NCI-H146 treated with DMSO at 0.1 percent for 48 hours (cell line): Measurements from ENCODE around the gene POU2F3.
"Not testable (repeated sequence)": the region's sequence is repeated elsewhere in the genome, so short reads cannot be mapped to it uniquely, and the experiment has no call there.

Experiments
- DNase-seq: peaks from one replicate; lab custom pipeline; 2025; ENCODE audit not compliant: unreplicated experiment; lab: John Stamatoyannopoulos, UW

The POU2F3 gene

DNA sequence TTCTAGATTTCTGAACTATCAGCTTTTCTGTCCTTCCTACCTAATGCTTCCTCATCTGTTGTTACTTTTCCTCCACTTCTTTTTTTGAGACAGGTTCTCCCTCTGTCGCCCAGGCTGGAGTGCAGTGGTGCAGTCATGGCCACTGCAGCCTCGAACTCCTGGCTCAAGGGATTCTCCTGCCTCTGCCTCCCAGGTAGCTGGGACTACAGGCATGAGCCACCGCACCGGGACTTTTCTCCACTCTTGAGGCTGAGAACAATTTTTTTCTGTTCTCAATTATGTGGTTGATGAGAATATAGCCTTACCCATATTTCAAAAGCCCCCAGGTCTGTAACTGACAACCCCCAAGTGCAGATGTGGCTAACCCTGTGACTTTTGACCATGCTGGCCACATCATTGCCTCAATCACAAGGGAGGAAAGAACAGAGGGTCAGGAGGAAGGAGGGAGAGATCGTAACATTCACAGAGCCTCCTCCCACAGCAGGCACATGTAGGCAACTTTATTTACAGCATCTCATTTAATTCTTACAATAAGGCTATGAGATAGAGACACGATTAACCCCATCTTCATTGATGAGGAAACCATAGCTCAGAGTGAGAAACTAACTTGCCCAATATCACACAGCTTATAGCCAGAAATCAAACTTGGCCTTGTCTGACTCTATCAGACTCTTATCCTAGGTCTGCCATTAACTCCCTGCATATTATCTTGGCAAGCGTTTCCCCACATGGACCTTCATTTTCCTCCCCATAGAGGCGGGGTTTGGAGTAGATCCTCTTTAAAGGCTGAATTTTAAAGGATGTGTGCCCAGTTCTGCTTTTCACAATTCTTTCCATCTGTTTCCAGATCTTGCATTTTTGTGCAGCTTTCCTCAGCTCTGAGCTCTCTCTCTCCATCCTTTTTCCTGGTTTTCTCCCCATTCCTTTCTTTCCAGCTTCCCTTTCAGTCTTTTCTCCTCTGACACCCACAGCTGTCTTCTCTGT, 9.6 kb downstream of the POU2F3 start:
- no peak for DNase-seq

- DNase-seq: not testable (repeated sequence)
These were observed 13.4 kb downstream of the POU2F3 start for GRCh38 chr11:120253377-120253776.

DNA sequence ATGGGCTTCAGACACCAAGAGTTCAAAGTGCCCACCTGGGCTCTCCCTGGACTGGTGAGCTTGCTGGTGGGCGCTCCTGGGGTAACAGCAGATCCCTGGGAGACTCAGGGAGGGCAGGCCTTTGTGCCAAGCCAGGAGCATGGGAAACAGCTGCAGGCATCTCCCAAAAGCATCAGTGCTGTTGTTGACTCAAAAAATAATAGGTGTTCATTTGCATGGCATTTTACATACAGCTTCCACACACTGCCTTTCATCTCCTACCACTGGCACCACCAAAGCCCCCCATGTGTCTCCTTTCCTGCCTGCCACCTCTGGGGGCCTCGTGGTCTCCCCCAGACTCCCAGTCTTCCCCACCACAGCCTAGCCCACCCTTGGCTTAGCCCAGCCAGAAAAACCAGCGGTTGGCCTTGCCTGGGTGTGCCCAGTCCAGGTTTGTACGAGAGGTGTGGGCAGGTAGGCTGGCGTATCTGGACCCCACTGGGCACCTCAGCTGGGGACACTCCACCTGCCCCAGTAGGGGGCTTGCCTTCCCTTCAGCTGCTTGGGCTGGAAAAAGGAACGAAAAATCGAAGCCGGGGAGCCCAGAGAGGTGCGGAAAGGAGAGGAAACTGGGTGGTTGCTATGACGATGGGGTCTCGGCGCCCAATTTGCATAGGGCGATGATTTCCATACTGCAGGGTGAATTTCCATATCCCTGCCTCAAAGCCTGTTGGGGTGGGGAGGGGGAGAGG, 15.0 kb downstream of the POU2F3 start:
- DNase-seq: no peak

- no peak for DNase-seq
These were observed 15.6 kb downstream of the POU2F3 start for GRCh38 chr11:120255519-120255866.

GRCh38 chr11:120256178-120256577, 16.2 kb downstream of the POU2F3 start:
- DNase-seq: no peak

GRCh38 chr11:120256779-120257178, 16.8 kb downstream of the POU2F3 start:
- no peak for DNase-seq

GRCh38 chr11:120257346-120257745, 17.4 kb downstream of the POU2F3 start:
- DNase-seq: no peak

- no peak for DNase-seq
These were observed 18.7 kb downstream of the POU2F3 start for GRCh38 chr11:120258661-120259060.

DNA sequence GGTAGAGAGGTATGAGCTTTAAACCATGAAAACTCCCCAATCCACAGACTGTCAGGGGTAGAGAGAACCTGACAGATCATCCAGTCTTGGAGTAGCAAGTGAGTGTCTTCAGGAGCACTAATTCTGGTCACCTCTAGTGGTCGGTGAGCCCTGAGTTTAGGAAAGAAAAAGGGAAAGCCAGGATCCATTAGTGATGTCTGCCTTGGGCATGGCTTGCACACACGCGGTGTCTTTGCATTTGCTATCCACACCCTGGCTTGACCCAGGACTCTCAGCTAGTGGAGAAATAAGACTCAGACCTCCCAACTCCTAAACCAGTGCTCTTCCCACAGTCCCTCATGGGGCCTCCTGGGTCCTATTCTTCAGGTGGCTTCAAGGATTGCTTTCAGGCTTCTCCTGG, 19.3 kb downstream of the POU2F3 start:
- no peak for DNase-seq

DNA sequence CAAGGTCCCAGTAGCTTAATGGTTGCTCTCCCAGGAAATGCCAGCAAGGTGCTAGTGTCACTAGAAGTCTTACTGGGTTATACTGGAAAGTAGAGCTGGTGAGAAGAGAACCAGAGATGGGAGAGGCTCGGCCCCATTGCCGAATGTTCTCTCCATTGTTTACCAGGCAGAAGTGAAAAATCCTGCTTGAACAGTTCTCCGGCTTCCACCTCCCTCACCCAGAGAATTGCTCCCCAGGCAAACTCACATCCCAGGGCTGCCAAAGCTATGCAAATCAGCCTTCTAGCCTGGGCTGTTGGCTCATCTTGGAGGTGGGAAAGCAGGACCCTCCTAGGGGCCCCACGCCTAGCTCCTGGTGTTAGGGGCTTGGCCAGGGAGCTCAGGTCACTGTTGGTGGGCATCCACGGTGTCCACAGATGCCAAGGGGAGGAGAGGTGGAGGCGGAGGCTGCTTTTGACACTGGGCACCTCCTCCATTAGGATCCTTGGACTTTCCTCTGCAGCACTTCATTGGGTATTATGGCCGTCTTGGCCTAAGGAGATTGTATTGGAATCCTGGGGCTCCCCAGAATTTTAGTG, 20.1 kb downstream of the POU2F3 start:
- no peak for DNase-seq

DNA sequence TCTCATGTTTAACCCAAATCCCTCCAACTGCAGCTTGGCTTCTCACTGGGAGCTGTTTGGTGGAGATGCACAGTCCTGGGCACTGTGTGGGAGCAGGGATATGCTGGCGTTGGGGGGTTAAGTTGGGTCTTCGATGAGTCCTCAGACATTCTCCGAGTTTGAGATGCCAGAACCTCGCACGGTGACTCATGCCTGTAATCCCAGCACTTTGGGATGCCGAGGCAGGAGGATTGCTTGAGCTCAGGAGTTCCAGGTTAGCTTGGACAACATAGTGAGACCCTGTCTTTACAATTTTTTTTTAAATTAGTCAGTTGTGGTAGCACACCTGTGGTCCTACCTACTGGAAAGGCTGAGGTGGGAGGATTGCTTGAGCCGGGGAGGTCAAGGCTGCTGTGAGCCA, 20.7 kb downstream of the POU2F3 start:
- DNase-seq: no peak

- DNase-seq: no peak
These were observed 21.4 kb downstream of the POU2F3 start for GRCh38 chr11:120261321-120261720.

DNA sequence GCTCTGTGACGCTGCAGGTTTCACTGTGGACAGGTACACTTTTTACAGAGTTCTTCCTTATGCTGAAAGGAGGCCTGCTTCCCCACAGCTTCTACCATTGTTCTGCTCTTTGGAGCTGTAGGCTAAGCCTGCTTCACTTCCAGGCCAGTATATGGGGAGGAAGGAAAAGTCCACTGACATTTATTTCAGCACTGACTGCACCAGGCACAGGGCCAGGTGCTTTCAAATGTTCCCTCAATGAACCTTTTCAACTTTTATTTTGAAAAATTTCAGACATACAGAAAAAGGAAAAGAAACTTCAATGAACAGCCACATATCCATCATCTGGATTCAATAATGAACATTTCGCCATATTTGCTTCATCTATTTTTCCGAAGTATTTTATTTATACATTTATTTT, 22.0 kb downstream of the POU2F3 start:
- DNase-seq: no peak

DNA sequence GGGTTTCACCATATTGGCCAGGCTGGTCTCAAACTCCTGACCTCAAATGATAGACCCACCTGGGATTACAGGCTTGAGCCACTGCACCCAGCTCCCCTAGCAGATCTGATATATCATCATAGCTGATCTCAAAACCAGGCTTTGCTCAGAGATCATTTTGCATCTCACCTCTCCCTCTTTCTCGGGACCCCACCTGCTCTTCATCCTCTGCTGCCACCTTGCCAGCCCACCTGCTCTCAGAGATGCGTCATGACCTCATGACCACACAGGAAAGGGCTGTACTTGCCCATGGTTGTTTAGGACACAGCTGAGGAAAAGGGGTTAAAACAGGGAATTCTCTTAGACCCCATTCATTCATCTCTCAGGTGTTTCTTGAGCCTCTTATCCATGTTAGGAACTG, 27.4 kb downstream of the POU2F3 start:
- DNase-seq: no peak

- DNase-seq: no peak
These were observed 28.7 kb downstream of the POU2F3 start for GRCh38 chr11:120268686-120269085.

GRCh38 chr11:120270386-120270785, 30.4 kb downstream of the POU2F3 start:
- no peak for DNase-seq

- no peak for DNase-seq
These were observed 31.7 kb downstream of the POU2F3 start for GRCh38 chr11:120271672-120272071.

GRCh38 chr11:120272303-120272702, 32.4 kb downstream of the POU2F3 start:
- DNase-seq: no peak

- no peak for DNase-seq
These were observed 33.5 kb downstream of the POU2F3 start for GRCh38 chr11:120273432-120273831.

DNA sequence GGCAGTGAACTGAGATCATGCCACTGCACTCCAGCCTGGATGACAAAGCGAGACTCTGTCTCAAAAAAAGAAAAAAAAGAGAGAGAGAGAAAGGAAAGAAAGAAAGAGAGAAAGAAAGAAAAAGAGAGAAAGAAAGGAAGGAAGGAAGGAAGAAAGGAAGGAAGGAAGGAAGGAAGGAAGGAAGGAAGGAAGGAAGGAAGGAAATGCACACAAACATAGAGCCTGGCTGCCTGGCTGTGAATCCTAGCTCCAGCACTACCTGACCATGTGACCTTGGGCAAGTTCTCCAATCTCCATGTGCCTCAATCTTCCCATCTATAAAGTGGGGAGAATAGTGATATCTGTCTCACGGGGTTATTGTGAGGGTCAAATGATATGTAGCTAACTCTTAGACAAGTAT, 34.0 kb downstream of the POU2F3 start:
- DNase-seq: not testable (repeated sequence)

DNA sequence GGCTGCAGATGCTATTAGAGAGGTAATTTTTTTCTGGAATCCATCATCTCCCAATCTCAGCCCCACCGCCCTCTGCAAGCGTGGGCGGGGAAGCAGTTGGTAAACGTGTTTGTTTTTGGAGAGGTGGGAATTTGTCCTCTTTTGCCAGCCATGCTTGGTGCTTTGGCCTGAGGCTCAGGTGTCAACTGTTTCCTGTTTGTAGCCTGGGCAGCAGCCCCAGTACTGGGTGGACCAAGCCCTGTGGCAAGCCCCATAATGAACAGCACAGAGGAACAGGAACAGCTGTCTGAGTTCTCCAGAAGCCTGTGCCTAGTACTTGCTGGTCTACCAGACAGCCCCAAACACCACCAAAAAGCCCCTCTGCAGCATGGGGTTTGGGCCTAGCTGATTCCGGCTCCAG, 39.6 kb downstream of the POU2F3 start:
- DNase-seq: no peak

- DNase-seq: no peak
These were observed 40.7 kb downstream of the POU2F3 start for GRCh38 chr11:120280600-120281051.
